Cortex of kidney (tissue), 1 donor: ENCODE measurements around the gene PHOX2A.

Source experiments
- DNase-seq: peaks from one replicate; lab custom pipeline; 2025; lab: John Stamatoyannopoulos, UW

Gene PHOX2A

GRCh38 chr11:72249961-72250360 is 6.0 kb upstream of the PHOX2A start:
- no peak for DNase-seq

- DNase-seq: no peak
Measured at GRCh38 chr11:72247584-72247983, 3.6 kb upstream of the PHOX2A start.

- DNase-seq: no peak
Measured at GRCh38 chr11:72245263-72245816, 1.4 kb upstream of the PHOX2A start.

GRCh38 chr11:72244361-72245262 is 636 bp upstream of the PHOX2A start:
- DNase-seq: no peak

GRCh38 chr11:72243173-72244059 is 560 bp downstream of the PHOX2A start:
- no peak for DNase-seq

- DNase-seq: no peak
Measured at GRCh38 chr11:72242141-72242540, 1.8 kb downstream of the PHOX2A start.

- no peak for DNase-seq
Measured at GRCh38 chr11:72241291-72241781, 2.6 kb downstream of the PHOX2A start.

- DNase-seq: no peak
Measured at GRCh38 chr11:72240461-72241290, 3.3 kb downstream of the PHOX2A start.

- DNase-seq: no peak
Measured at GRCh38 chr11:72239849-72240460, 4.0 kb downstream of the PHOX2A start.

- DNase-seq: no peak
Measured at GRCh38 chr11:72239313-72239848, 4.6 kb downstream of the PHOX2A start.

GRCh38 chr11:72238492-72239312 is 5.3 kb downstream of the PHOX2A start:
- no peak for DNase-seq

- DNase-seq: no peak
Measured at GRCh38 chr11:72238040-72238450, 5.9 kb downstream of the PHOX2A start.

- DNase-seq: no peak
Measured at GRCh38 chr11:72237112-72237931, 6.7 kb downstream of the PHOX2A start.

- DNase-seq: no peak
Measured at GRCh38 chr11:72236774-72237111, 7.2 kb downstream of the PHOX2A start.

- no peak for DNase-seq
Measured at GRCh38 chr11:72236083-72236697, 7.8 kb downstream of the PHOX2A start.

GRCh38 chr11:72235351-72236057 is 8.5 kb downstream of the PHOX2A start:
- no peak for DNase-seq

- DNase-seq: no peak
Measured at GRCh38 chr11:72234920-72235319, 9.1 kb downstream of the PHOX2A start.

- no peak for DNase-seq
Measured at GRCh38 chr11:72234514-72234830, 9.5 kb downstream of the PHOX2A start.
